HG02970 (cell line): ENCODE results near the gene S1PR5.
A peak's percentile ranks its signal among the peaks of the same experiment; 100 is the strongest.
"Not testable (repeated sequence)": the region's sequence is repeated elsewhere in the genome, so short reads cannot be mapped to it uniquely, and the experiment has no call there.

ENCODE experiments used
- ATAC-seq: cut with Tn5 transposase; IDR thresholded peaks from one replicate; pipeline ENCODE4 v1.9.1; 2021; ENCODE audit warnings: mild to moderate bottlenecking, moderate library complexity, moderate number of reproducible peaks; ENCODE audit not compliant: unreplicated experiment, low FRiP score

The S1PR5 gene

DNA sequence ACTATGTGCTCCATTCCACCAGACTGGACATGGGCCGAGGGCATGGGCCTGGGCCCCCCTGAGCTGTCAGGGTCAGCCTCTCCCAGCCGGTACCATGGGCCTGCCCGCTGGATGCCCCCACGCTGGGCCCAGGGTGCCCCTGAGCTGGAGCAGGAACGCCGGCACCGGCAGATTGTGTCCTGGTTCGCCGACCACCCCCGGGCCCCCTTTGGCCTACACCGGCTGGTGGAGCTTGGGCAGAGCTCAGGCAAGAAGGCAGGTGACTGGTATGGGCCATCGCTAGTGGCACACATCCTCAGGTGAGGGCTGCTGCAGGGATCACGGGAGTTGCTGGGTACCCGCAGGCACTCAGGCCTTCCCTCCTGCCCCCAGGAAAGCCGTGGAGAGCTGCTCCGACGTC lies 29.6 kb upstream of the S1PR5 start:
- no peak for ATAC-seq

DNA sequence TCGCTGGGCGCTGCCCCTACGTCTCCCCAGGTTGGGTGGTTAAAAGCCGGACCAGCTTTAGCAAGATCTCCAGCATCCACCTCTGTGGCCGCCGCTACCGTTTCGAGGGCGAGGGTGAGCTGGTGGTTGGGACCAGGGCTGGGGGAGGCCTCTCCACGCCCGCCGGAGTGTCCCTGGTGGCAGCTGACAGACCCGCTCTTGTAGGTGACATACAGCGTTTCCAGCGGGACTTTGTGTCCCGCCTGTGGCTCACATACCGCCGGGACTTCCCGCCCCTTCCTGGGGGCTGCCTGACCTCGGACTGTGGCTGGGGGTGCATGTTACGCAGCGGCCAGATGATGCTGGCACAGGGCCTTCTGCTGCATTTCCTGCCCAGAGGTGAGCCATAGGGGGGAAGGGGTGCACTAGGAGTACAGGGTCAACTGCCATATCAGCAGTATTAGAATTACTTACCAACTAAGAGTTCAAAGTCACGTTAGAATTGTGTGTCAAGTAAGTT lies 27.6 kb upstream of the S1PR5 start:
- ATAC-seq = no peak

DNA sequence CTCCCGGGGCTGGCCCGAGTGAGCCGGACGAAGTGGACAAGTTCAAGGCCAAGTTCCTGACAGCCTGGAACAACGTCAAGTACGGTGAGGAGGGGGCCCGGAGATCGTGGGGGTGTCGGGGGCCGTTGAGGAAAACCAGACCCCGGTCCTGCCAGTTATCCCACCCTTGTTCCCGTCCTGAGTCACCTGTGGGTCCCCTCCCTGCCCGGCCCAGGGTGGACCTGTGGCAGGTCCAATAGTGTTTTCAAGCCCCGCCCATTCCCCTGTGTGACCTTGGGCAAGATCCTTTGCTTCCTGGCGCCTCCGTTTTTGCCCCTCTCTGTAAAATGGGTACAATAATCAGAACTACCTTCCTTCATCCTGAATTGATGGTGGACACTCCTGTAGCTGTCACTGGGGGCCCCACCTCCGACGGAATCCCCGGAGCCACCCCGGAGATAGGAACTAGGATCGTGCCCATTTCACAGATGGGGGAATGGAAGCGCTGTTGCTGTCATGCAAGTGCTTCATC lies 27.1 kb upstream of the S1PR5 start:
- no peak for ATAC-seq

DNA sequence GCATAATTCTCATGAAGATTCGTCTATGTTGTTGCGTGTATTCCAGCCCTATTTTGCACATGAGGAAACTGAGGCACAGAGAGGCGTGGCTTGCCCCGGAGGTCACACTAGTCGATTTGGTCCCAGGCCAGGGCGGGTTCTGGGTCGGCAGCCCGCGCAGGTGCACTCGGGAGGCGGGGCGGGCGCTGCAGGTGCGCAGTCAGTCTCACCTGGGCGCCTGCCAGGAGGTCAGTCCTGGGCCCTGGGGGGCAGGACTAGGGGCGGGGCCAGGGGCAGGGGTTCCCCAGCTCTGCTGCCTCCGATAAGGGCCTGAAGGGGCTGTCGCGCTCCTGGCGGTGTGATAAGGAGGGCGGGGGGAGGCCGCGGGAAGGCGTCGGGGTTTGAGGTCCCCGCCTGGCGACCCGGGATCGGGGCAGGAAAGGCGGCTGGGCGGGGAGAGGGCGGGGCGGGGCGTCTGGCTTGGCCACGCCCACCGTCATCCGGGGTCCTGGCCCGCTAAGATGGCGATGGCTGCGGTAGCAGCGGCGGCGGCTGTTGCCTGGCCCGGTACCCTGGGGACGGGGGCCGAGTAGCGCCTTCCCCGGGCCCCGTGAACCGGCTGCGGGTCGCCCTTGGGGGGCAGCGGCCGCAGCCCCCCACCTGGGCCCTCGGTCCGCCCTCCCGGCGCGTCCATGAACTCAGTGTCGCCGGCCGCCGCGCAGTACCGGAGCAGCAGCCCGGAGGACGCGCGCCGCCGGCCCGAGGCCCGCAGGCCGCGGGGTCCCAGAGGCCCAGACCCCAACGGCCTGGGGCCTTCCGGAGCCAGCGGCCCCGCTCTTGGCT lies 26.4 kb upstream of the S1PR5 start, which contains the start of gene ATG4D:
Gene ATG4D (plus strand): TSS at position 485 of the 822 bp plus-strand sequence. CDS start 187 bp downstream, at position 672.
- peak; percentile 66 for ATAC-seq

DNA sequence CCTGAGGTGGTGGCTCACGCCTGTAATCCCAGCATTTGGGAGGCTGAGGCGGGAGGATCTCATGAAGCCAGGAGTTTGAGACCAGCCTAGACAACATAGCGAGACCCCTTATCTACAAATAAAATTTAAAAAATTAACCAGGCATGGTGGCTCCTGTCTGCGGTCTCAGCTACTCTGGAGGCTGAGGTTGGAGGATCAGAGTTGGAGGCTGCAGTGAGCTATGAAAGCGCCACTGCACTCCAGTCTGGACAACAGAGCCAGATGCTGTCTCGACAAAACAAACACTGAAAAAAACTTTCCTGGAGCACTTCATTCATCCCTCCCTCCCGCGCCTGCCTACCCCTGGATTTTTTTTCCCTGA lies 25.8 kb upstream of the S1PR5 start:
- ATAC-seq = no peak

DNA sequence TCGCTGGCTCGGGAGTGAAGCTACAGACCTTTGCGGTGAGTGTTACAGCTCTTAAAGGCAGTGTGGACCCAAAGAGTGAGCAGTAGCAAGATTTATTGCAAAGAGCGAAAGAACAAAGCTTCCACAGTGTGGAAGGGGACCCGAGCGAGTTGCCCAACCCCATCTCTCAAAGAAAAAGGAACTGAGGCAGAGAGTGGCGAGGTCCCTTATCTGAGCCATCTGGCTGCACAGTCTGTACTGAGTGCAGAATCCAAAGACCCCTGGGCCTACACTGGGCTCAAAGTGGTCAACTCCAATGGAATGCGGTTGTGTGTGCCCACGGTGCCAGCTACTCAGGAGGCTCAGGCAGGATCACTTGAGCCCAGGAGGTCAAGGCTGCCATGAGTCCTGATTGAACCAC lies 21.8 kb upstream of the S1PR5 start:
- ATAC-seq = not testable (repeated sequence)

DNA sequence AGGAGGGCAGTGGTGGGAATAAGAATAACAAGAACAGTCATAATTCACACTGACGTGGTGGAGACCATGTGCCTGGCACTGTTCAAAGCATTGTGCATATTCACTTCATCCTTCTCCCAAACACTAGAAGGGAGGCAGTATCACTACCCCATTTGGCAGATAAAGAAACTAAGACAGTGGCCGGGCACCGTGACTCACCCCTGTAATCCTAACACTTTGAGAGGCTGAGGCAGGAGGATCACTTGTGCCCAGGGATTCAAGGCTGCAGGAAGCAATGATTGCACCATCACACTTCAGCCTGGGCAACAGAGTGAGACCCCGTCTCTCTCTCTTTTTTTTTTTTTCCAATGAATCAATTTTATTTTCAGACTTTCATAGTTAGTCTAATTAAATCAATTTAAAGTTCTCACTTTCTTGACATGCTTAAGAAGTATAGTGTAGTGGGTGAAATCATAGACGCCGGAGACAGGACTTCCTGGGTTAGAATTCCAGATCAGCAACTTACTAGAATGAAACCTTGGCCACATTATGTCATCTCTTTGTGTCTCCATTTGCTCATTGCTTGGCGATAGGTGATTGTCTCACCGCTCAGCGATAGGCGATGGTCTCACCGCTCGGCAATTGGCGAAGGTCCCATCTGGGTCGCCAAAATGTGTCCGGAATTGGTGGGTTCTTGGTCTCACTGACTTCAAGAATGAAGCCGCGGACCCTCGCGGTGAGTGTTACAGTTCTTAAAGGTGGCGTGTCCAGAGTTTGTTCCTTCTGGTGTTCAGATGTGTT lies 21.1 kb upstream of the S1PR5 start:
- no peak for ATAC-seq

DNA sequence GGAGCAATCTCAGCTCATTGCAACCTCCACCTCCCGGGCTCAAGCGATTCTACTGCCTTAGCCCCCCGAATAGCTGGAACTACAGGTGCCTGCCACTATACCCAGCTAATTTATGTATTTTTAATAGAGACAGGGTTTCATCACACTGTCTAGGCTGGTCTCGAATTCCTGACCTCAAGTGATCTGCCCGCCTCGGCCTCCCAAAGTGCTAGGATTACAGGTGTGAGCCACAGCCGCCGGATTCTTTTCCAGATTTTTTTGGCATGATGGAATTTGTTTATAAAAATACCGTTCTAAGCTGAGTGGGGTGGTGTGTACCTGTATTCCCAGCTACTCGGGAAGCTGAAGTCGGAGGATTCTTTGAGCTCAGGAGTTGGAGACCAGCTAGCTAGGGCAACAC lies 20.4 kb upstream of the S1PR5 start:
- ATAC-seq = no peak

DNA sequence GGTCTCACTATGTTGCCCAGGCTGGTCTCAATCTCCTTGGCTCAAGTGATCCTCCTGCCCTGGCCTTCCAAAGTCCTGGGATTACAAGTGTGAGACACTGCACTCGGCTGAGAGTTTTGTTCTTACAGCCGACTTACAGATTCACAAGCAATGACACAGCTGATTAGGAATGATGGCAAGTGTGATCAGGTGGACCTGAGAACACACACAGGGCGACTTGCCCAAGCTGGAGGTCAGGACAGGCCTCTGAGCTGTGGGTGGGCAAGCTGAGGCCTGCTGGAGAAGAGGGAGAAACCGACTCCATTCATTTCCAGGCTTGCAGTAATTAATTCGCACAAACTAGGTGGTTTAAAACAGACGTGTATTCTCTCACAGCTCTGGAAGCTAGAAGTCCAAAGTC lies 18.4 kb upstream of the S1PR5 start:
- no peak for ATAC-seq

DNA sequence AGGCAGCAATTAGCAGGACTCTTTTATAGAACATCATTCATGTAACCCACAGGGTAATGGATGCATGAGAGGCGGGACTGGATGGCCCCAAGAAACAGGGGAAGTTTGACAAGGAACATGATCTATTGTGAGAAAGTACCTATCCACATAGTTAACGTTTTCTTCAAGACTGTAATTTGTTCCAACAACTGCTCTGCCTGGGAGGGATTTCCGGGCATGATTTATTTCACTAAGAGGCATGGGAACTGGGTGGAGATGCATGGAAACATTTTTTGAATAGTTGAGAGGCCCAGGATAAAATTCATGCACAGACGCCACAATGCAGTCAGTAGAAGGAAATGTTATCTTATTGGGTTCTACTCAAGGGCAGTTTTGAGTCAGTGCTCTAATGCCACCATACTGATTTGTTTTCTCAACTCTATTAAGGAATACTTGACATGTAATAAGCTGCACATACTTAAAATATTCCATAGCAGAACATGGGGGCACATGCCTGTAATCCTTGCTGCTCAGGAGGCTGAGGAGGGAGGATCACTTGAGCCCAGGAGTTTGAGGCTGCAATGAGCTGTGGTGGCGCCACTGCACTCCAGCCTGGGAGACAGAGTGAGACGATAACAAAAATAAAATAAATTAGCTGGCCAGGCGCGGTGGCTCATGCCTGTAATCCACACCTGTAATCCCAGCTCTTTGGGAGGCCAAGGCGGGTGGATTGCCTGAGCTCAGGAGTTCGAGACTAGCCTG lies 16.6 kb upstream of the S1PR5 start:
- ATAC-seq = no peak

DNA sequence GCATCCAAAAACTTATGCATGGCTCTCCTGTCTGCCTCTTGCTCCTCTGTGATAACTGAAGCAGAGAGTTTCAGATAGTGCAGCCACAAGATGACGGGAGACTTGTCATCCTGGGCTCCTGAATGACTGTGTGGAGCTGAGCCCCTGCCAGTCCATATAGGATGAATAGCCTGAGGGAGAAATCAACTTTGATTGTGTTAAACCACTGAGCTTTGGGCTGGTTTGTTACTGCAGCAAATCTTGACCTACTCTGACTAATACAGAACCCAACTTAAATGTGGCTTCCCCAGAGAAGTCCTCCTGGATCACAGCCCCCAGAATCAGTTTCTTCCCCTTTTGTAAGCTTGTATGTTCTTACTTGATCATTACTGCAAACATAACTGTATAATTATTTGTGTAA lies 15.2 kb upstream of the S1PR5 start:
- ATAC-seq = no peak

DNA sequence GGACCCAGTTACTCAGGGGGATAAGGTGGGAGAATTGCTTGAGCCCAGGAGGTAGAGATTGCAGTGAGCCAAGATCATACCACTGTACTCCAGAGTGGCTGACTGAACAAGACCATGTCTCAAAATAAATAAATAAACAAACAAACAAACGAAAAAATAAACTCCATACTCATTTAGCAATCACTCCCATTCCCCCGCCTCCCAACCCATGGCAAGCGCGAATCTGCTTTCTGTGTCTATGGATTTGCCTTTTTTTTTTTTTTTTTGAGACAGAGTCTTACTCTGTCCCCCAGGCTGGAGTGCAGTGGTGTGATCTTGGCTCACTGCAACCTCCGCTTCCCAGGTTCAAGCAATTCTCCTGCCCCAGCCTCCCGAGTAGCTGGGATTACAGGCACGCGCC lies 9.6 kb upstream of the S1PR5 start:
- ATAC-seq = not testable (repeated sequence)

DNA sequence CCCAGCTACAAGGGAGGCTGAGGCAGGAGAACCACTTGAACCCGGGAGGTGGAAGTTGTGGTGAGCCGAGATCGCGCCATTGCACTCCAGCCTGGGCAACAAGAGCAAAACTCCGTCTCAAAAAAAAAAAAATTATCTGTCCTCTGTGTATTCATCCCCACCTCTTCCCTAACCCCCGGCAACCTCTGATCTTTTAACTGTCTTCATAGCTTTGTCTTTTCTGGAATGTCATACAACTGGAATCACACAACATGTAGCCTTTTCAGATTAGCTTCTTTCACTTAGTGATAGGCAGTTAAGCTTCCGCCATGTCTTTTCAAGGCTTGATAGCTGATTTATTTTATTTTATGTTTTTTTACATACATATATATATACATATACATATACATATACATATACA lies 8.4 kb upstream of the S1PR5 start:
- no peak for ATAC-seq

DNA sequence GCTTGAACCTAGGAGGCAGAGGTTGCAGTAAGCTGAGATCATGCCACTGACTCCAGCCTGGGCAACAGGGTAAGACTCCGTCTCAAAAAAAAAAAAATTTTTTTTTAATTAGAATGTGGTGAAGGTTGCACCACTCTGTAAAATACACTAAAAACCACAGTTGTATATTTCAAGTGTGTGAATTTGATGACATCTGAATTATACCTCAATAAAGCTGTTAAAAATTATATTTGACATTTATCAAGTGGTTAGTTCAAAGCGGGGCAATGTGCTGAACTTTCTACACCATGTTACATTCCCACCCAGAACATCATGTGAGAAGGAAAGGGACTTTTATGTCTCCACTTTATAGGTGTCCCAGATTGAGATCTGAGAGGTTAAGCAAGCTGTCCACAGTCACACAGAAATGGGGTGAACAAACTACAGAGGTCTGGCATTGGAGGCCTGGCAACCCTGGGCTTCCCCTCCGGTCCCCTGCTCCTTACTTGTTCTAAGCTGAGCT lies 5.9 kb upstream of the S1PR5 start:
- no peak for ATAC-seq

DNA sequence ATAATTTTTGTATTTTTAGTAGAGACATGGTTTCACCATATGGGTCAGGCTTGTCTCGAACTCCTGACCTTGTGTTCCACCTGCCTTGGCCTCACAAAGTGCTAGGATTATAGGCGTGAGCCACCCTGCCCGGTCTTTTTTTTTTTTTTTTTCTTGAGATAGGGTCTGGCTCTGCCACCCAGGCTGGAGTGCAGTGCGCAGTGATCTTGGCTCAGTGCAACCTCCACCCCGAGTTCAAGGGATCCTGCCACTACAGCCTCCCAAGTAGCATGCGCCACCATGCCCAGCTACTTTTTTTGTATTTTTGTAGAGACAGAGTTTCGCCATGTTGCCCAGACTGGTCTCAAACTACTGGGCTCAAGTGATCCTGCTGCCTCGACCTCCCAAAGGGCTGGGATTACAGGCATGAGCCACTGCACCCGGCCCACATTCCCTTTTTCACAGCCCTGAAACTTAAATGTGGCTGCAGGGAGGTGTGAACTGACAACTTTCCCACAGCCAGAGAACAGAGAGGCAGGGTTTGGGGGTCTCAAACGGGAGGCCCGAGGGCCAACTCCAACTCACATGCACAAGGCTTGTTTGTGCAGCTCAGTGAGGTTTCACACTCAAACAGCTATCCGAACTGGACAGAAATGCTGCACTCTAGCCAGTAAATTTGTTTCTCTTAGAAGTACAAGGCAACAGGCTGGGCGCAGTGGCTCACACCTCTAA lies 4.4 kb upstream of the S1PR5 start:
- no peak for ATAC-seq

DNA sequence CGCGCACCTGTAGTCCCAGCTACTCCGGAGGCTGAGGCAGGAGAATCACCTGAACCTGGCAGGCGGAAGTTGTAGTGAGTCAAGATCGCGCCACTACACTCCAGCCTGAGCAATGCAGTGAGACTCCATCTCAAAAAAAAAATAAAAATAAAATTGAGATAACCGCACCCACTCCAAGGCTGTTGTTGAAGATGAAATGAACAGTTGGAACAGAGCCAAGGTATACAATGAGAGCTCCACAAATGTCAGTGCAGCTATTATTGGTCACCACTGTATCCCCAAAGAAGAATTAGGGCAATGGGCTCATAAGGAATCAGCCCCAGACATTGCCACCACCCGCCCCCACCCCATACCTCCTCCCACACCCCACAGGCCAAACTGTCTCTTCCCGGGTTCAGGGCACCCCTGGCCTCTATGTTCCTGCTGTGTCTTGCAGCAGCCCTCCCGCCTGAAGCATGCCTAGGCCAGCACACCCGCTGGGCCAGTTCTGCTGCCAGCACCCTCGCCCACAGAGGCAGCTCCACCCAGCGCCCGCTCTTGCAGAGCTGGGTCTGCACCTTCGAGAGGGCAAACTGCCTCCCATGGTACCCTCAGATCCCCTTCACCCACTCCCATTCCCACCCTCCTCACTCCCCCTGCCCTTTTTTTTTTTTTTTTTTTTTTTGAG lies 3.5 kb upstream of the S1PR5 start:
- no peak for ATAC-seq

DNA sequence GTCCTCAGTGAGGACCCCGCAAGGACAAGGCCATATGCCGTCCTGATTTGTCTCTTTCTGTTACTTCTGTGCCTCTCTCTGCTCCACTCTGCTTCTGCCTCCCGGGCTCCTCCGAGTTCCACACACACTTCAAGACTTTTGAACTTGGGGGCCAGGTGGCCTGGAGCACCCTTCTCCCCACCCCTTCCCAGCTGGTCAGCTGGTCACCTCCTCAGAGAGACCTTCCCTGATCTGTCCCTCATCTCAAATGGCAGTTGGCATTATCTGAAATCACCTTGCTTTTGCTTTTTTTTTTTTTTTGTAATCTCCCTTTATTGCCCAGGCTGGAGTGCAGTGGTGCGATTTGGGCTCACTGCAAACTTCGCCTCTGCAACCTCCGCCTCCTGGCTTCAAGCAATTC lies 2.2 kb upstream of the S1PR5 start:
- ATAC-seq = no peak

DNA sequence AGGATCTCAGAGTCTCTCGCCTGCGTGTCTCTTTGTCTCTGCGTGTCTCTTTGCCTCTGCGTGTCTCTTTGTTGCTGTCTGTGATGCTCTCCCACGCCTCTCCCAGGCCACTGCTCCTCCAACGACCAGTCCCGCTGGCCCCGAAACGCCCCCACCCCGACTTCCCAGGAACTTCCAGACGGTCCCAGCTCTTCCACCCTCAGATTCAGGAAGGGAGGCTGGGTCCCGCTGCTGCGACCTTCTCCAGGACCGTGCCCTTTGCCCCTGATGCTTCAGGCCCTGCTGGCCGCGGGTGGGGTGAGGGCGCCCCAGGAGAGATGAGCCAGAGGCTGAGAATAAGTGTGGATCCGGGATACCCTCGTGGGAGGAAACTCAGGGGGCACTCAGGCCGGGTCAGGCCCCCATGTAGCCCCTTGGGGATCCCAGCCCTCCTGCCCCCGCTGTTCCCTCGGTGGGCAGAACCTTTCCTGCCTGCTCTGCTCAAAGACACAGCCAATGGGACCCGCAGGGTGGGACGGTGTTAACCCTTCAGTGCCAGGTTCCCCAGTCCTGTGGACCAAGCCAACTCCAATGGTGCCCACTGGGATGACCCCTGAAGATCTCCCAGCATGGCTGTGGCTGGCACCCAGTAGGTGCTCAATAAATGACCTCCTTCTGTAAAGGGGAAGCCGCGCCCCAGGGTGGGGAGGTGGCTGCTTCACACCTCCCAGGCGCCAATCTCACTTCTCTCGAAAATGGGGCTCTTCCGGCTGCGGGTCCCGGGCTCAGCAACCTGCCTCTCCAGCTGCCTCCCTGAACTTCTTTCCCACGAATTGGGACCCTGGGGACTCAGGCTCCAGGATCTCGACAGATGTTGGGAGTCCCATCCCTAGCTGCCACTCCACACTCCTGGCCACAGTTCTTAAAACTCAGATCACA lies 1.5 kb upstream of the S1PR5 start:
- ATAC-seq = no peak
